GM12878 (cell line): ENCODE data around the gene FAM228A.

Experiments
- HDAC6 ChIP-seq: fragments of 200-600 bp; sonication (generic); IDR thresholded peaks from one replicate; pipeline ENCODE4 v1.8.0; 2017; ENCODE audit warnings: antibody characterized with exemption; ENCODE audit not compliant: unreplicated experiment
- JUND ChIP-seq: IDR thresholded peaks from 2 replicates; pipeline ENCODE4 v1.6.1; 2012; ENCODE audit warnings: low read depth, mild to moderate bottlenecking, low read length, improper control_type of control experiment, moderate library complexity
- TF ChIP-seq, protein P1 (sequence below), 3 experiments: IDR thresholded peaks in 2 of 3; conservative IDR thresholded peaks in 1 of 3; 2 replicates each; pipeline ENCODE4 v1.5.1; 2011; ENCODE audit warnings: low read depth in 3 of 3, low read length in 3 of 3, mild to moderate bottlenecking in 3 of 3, control low read depth in 2 of 3, moderate library complexity in 2 of 3, inconsistent platforms in 1 of 3, mixed read lengths in 1 of 3; ENCODE audit not compliant: control insufficient read depth in 2 of 3, insufficient read depth in 1 of 3; ENCODE audit errors: extremely low read depth in 1 of 3
- TF ChIP-seq, protein P2 (sequence below): fragments of 450-650 bp; IDR thresholded peaks from 2 replicates; pipeline ENCODE4 v1.6.1; 2017; ENCODE audit warnings: mild to moderate bottlenecking

DNA sequence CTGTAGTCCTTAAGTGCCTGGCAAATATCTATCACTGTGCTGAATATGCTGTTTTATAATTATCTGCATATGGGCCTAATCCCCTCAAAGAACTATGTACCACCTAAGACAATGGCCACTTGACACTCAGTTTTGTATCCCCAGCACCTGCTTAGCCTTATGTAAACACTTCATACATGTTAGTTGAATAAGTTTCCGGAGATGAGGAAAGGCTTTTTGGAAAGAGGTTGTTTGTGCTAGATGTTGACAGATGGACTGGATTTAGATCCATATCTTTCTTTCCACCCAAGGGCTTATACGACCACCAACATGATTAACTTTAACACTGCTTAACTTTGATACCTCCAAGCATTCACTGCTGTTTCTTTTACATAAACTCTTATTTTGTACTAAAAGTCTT, 63.3 kb downstream of the FAM228A start:
- TF ChIP-seq, protein P1, sequence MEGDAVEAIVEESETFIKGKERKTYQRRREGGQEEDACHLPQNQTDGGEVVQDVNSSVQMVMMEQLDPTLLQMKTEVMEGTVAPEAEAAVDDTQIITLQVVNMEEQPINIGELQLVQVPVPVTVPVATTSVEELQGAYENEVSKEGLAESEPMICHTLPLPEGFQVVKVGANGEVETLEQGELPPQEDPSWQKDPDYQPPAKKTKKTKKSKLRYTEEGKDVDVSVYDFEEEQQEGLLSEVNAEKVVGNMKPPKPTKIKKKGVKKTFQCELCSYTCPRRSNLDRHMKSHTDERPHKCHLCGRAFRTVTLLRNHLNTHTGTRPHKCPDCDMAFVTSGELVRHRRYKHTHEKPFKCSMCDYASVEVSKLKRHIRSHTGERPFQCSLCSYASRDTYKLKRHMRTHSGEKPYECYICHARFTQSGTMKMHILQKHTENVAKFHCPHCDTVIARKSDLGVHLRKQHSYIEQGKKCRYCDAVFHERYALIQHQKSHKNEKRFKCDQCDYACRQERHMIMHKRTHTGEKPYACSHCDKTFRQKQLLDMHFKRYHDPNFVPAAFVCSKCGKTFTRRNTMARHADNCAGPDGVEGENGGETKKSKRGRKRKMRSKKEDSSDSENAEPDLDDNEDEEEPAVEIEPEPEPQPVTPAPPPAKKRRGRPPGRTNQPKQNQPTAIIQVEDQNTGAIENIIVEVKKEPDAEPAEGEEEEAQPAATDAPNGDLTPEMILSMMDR (IDR thresholded peaks at IDR 0.05 in 2 of 3, conservative IDR thresholded peaks at IDR 0.05 in 1 of 3; ENCODE audit: control insufficient read depth in 2 of 3, extremely low read depth in 1 of 3, insufficient read depth in 1 of 3, low read depth in 3 of 3, low read length in 3 of 3), result no peak
- no peak for TF ChIP-seq HDAC6
- TF ChIP-seq, protein P2, sequence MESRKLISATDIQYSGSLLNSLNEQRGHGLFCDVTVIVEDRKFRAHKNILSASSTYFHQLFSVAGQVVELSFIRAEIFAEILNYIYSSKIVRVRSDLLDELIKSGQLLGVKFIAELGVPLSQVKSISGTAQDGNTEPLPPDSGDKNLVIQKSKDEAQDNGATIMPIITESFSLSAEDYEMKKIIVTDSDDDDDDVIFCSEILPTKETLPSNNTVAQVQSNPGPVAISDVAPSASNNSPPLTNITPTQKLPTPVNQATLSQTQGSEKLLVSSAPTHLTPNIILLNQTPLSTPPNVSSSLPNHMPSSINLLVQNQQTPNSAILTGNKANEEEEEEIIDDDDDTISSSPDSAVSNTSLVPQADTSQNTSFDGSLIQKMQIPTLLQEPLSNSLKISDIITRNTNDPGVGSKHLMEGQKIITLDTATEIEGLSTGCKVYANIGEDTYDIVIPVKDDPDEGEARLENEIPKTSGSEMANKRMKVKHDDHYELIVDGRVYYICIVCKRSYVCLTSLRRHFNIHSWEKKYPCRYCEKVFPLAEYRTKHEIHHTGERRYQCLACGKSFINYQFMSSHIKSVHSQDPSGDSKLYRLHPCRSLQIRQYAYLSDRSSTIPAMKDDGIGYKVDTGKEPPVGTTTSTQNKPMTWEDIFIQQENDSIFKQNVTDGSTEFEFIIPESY, result no peak
- TF ChIP-seq JUND, result no peak
